CD4-positive, alpha-beta T cell (primary cell): ENCODE data around the gene MTFMT. TPM values are rescaled to one million over a fixed set of nuclear protein-coding genes. Genes with fewer than 3 reads are reported as not detected.

Source experiments
- ATAC-seq: fragments of 200-7000 bp; cut with Tn5 transposase; one replicate; pipeline ENCODE4 v1.10.0; 2022; ENCODE audit warnings: mild to moderate bottlenecking; ENCODE audit not compliant: poor library complexity
- CTCF ChIA-PET: fragments of 350-600 bp; sonication (Branson Sonifier 250); formaldehyde crosslinking; loops from one replicate; lab custom pipeline; 2021; ENCODE audit warnings: antibody characterized with exemption, inconsistent platforms; lab: Charles Lee
- POLR2A ChIA-PET: fragments of 350-600 bp; sonication (Branson Sonifier 250); formaldehyde crosslinking; loops from one replicate; lab custom pipeline; 2021; ENCODE audit warnings: antibody characterized with exemption, inconsistent platforms; lab: Charles Lee
- DNase-seq, 14 experiments: peaks; one replicate each; pipeline ENCODE4 v3.0.0-alpha.2; 2013 to 2020; ENCODE audit warnings: mixed read lengths in 2 of 14
- H3K27ac ChIP-seq, 2 donors: one replicate each; pipeline versions ENCODE4 v1.5.1 to v1.7.0; 2013; ENCODE audit warnings: low read length in 2 of 2, low read depth in 1 of 2, mild to moderate bottlenecking in 1 of 2
- H3K27me3 ChIP-seq, 2 experiments: 1 replicate in 1 of 2; 2 replicates in 1 of 2; pipeline versions ENCODE4 v1.6.1 to v1.7.0; 2013; ENCODE audit warnings: low read length in 2 of 2, control low read depth in 1 of 2, mild to moderate bottlenecking in 1 of 2, moderate library complexity in 1 of 2; ENCODE audit not compliant: insufficient read depth in 2 of 2, control insufficient read depth in 1 of 2
- H3K36me3 ChIP-seq: one replicate; pipeline ENCODE4 v1.6.1; 2013; ENCODE audit warnings: low read length, control low read depth; ENCODE audit not compliant: insufficient read depth
- H3K4me1 ChIP-seq: one replicate; pipeline ENCODE4 v1.6.1; 2013; ENCODE audit warnings: low read length, control low read depth; ENCODE audit not compliant: insufficient read depth
- H3K4me3 ChIP-seq: one replicate; pipeline ENCODE4 v1.5.1; 2013; ENCODE audit warnings: mild to moderate bottlenecking, low read length, moderate library complexity
- H3K9me3 ChIP-seq, 2 experiments: 1 replicate in 1 of 2; 2 replicates in 1 of 2; pipeline versions ENCODE4 v1.6.1 to v1.7.0; 2013; ENCODE audit warnings: low read length in 2 of 2, mild to moderate bottlenecking in 2 of 2, control low read depth in 1 of 2, moderate library complexity in 1 of 2; ENCODE audit not compliant: control insufficient read depth in 1 of 2, insufficient read depth in 1 of 2
- H3K27ac Mint-ChIP-seq: one replicate; pipeline ENCODE4 v1.8.0; 2020; ENCODE audit warnings: mixed read lengths
- H3K27me3 Mint-ChIP-seq: one replicate; pipeline ENCODE4 v1.8.0; 2021; ENCODE audit warnings: mixed read lengths
- H3K36me3 Mint-ChIP-seq: one replicate; pipeline ENCODE4 v1.8.0; 2021; ENCODE audit warnings: low read depth, mixed read lengths
- H3K4me1 Mint-ChIP-seq: one replicate; pipeline ENCODE4 v1.8.0; 2021; ENCODE audit warnings: low read depth, mixed read lengths
- H3K4me3 Mint-ChIP-seq: one replicate; pipeline ENCODE4 v1.8.0; 2020; ENCODE audit warnings: mild to moderate bottlenecking, mixed read lengths
- H3K9me3 Mint-ChIP-seq: one replicate; pipeline ENCODE4 v1.8.0; 2020; ENCODE audit warnings: mixed read lengths
- intact Hi-C, 2 experiments: fragments of 100-400 bp; cut with DNase I in 1 of 2; cut with micrococcal nuclease in 1 of 2; formaldehyde crosslinking; loops; one replicate each; pipeline versions ENCODE4 v1.15.1 to v1.9.0; 2023 to 2025; cut with DNase I, micrococcal nuclease
- total RNA-seq, 174 experiments: library from RNA in 2 of 174; stranded (reverse) in 2 of 174; gene quantifications; one replicate each; pipeline ENCODE4 v1.2.3 and lab custom pipeline; 2021 to 2026
- TF ChIP-seq, protein P1 (sequence below): fragments of 200-600 bp; IDR thresholded peaks from one replicate; pipeline ENCODE4 v1.8.0; 2022; ENCODE audit warnings: antibody characterized with exemption, mild to moderate bottlenecking

The MTFMT gene
- total RNA-seq, 2 experiments from 2014 or later, result 3.4 to 5.8 TPM

DNA sequence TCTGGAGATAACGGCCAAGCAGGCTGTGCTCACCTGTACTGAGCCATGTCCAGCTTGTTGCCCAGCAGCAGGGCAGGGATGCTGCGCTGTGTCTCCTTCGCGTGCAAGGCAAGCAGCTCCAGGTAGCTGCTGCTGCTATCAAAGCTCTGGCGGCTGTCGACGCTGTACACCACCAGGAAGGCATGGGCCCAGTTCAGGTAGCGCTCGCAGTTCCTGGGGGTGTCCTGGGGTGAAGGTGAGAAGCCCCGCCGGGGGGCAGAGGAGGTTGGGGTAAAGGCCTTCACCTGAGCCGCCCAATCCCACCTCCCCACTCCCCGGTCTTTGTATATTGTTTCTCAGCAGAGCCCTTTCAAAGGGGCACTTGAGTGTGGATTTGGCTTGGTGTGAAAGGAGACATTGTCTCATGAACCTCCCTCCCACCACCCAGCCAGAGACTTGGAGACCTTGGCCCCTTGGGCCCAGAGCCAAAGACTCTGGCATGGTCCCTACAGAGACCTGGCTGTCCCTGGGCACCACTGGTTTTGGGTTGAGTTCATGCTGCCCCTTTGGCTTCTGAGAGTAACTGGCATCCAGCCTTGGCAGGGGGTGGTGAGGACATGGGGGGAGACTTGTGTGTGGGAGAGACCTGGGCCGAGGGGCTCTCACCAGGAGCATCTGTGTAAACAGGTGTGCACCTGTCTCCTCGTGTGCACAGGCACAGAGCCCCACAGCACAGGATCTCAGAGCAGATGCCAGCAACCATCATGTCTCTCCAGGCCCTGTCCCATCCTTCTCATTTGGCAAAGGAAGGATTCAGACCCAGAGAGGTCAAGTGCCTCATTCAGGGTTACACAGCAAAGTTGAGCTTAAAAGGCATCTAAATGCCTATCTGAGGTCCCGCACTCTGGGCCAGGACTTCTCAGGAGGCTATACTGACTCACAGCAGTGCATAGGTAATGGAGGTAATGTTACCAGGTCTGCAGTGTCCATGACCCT, 29.2 kb upstream of the MTFMT start:
- Histone ChIP-seq H3K27me3 (peaks cover 0 to 2% of the 10 kb centered on the region in 2 experiments), H3K9me3 (peaks cover 0 to 9% of the 10 kb centered on the region in 2 experiments), H3K4me3 (no peak overlapping the region), H3K27ac (no peak overlapping the region), H3K4me1 (no peaks in the 10 kb centered on the region), H3K36me3 (no peaks in the 10 kb centered on the region)
- no peaks in the 10 kb centered on the region for H3K4me1 Mint-ChIP-seq
- no peaks in the 10 kb centered on the region for H3K9me3 Mint-ChIP-seq
- ATAC-seq, result no peak
- no peak overlapping the region for H3K4me3 Mint-ChIP-seq
- TF ChIP-seq, protein P1, sequence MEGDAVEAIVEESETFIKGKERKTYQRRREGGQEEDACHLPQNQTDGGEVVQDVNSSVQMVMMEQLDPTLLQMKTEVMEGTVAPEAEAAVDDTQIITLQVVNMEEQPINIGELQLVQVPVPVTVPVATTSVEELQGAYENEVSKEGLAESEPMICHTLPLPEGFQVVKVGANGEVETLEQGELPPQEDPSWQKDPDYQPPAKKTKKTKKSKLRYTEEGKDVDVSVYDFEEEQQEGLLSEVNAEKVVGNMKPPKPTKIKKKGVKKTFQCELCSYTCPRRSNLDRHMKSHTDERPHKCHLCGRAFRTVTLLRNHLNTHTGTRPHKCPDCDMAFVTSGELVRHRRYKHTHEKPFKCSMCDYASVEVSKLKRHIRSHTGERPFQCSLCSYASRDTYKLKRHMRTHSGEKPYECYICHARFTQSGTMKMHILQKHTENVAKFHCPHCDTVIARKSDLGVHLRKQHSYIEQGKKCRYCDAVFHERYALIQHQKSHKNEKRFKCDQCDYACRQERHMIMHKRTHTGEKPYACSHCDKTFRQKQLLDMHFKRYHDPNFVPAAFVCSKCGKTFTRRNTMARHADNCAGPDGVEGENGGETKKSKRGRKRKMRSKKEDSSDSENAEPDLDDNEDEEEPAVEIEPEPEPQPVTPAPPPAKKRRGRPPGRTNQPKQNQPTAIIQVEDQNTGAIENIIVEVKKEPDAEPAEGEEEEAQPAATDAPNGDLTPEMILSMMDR, result no peak
- peaks cover 12% of the 10 kb centered on the region for H3K27me3 Mint-ChIP-seq
- H3K36me3 Mint-ChIP-seq, result no peaks in the 10 kb centered on the region
- H3K27ac Mint-ChIP-seq, result no peak overlapping the region
- CTCF ChIA-PET, result no interaction called here
- POLR2A ChIA-PET, result no interaction called here
- DNase-seq, result no peak
- intact Hi-C loops, result no loop called here

DNA sequence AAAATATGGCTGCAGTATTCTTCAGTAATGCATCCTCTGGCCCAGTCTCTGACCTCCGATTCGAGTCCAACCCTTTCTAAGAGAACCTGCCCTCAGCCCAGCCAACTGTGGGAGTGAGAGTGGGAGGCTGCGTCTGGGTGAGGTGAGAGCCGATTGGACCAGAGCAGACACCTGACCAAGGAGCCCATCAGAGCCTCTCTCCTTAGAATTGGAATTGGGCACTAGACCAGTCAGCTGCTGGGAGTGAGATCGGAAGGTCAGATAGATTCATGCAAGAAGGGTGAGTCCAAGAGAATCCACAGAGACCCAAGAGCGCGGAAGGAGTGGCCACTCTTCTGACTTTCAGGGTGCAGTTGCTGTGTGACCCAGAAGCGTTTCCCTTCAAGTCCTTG, 28.1 kb upstream of the MTFMT start:
- Histone ChIP-seq H3K36me3 (no peaks in the 10 kb centered on the region), H3K4me1 (no peaks in the 10 kb centered on the region), H3K27ac (no peak overlapping the region), H3K4me3 (no peak overlapping the region), H3K9me3 (peaks cover 0 to 9% of the 10 kb centered on the region in 2 experiments), H3K27me3 (peaks cover 0 to 2% of the 10 kb centered on the region in 2 experiments)
- CTCF ChIA-PET, result no interaction called here
- Mint-ChIP-seq H3K9me3 (no peaks in the 10 kb centered on the region), H3K4me3 (no peak overlapping the region), H3K27me3 (peaks cover 4% of the 10 kb centered on the region), H3K4me1 (no peaks in the 10 kb centered on the region), H3K27ac (no peak overlapping the region), H3K36me3 (no peaks in the 10 kb centered on the region)
- DNase-seq (no peak), ATAC-seq (no peak)
- TF ChIP-seq, protein P1, result no peak
- intact Hi-C loops, result no loop called here
- POLR2A ChIA-PET, result no interaction called here

DNA sequence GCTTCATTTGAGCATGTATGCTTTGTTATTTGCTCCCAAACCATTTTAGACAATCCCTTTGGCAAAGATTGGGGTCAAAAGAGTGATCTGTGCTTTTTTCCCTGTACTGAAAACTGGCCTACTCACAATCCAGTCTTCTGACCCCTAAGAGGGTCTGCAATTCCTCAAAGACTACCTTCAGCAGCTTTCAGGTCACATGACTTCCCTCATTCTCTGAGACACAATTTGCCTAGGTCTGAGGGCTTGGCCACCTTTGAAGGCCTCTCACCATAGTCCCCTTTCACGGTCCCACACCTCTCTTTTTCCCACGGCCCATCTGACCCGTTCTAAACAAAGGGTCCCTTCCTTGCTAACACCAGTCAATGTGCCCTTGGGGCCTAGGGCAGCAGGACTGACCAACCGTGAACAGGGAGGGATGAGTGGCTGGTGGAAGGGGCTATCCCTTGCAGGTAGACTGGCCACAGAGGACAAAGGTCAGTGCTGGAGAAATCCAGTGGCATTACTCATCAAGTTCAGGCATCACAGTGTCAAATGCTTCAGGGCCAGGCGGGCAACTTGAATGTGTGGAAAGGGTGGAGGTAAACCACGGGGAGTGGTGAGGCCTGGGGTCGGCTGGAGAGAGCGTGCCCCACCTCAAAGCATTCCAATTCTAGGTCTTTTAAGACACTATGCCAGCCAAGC, 27.6 kb upstream of the MTFMT start:
- Histone ChIP-seq H3K9me3 (peaks cover 0 to 9% of the 10 kb centered on the region in 2 experiments), H3K4me1 (no peaks in the 10 kb centered on the region), H3K27ac (no peak overlapping the region), H3K36me3 (no peaks in the 10 kb centered on the region), H3K27me3 (peaks cover 0 to 2% of the 10 kb centered on the region in 2 experiments), H3K4me3 (no peak overlapping the region)
- ATAC-seq, result no peak
- DNase-seq, result no peak
- no peak overlapping the region for H3K4me3 Mint-ChIP-seq
- no peaks in the 10 kb centered on the region for H3K4me1 Mint-ChIP-seq
- ChIA-PET POLR2A (no interaction called here), CTCF (interaction anchor here (0.9 kb wide), 1 partner anchor 13 kb away, joined by 3 read pairs; no protein-coding TSS in a partner anchor)
- TF ChIP-seq, protein P1, result no peak
- no peaks in the 10 kb centered on the region for H3K9me3 Mint-ChIP-seq
- H3K27me3 Mint-ChIP-seq, result no peaks in the 10 kb centered on the region
- intact Hi-C loops, result no loop called here
- H3K27ac Mint-ChIP-seq, result no peak overlapping the region
- H3K36me3 Mint-ChIP-seq, result no peaks in the 10 kb centered on the region
